GM19372 (cell line): ENCODE results near the gene SCMH1.
"Not testable (repeated sequence)": the region's sequence is repeated elsewhere in the genome, so short reads cannot be mapped to it uniquely, and the experiment has no call there.

Experiments
- ATAC-seq: cut with Tn5 transposase; IDR thresholded peaks from one replicate; pipeline ENCODE4 v1.9.1; 2021; ENCODE audit warnings: mild to moderate bottlenecking, low read depth, moderate library complexity; ENCODE audit not compliant: unreplicated experiment

Gene SCMH1

DNA sequence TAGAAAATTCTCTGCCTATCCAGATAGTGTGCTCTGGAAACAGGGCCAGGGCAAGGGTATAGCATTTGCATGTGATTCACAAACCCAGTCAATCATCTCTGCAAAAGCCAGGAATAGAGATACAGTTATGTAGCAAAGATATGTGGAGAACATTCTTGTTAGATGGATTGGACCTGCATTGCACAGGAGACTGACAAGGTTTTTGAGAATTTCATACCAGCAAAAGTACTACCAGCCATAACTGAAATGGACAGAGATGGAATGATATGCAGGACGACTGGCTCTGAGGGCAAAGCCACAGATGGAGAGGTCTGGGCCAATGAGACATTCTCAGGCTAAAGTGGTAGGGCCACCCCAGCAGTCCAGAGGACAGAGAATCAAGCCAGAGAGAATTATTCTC, 24.7 kb downstream of the SCMH1 start:
- no peak for ATAC-seq

DNA sequence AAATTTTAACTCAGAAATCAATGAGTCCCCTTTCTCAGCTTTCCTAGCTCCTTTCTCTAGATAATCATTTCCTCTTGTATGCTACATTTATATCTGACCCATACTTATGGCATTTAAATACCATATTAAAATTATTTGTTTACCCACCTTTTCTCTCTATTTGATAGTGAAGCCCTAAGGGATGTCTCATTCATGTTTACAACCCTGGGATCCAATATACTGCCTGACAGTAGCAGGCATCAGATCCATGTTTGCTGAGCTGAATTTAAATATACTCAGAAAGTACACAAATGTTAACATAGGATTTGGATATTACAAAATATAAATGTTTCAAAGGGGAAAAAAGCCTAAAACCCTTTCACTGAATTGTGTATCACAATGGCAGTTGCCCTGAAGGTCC, 26.5 kb downstream of the SCMH1 start:
- ATAC-seq, result no peak

DNA sequence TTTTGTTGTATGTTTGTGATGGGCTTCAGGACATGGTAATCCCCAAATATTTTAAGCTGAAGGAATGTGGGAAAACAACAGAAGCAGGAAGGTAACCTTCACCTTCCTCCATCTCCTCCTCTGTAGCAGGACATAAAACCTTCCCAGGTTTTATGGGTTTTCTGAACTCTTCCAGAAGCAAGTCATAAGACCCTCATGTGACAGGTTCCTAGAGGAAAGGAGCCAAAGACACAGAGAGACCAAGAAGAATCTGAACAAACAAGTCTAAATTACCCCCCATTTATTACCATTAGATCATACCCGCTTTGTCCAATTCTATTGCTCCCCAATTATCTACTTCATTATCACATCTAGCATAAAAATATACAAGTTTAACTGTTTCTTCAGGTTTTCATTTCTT, 28.8 kb downstream of the SCMH1 start:
- ATAC-seq, result no peak

DNA sequence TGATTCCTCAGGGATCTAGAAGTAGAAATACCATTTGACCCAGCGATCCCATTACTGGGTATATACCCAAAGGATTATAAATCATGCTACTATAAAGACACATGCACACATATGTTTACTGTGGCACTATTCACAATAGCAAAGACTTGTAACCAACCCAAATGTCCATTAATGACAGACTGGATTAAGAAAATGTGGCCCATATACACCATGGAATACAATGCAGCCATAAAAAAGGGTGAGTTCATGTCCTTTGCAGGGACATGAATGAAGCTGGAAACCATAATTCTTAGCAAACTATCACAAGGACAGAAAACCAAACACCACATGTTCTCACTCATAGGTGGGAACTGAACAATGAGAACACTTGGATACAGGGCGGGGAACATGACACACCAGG, 30.5 kb downstream of the SCMH1 start:
- ATAC-seq, result not testable (repeated sequence)

DNA sequence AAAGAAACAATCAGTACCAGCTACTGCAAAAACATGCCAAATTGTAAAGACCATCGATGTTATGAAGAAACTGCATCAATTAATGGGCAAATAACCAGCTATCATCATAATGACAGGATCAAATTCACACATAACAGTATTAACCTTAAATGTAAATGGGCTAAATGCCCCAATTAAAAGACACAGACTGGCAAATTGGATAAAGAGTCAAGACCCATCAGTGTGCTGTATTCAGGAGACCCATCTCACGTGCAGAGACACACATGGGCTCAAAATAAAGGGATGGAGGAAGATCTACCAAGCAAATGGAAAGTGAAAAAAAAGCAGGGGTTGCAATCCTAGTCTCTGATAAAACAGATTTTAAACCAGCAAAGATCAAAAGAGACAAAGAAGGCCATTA, 35.1 kb downstream of the SCMH1 start:
- not testable (repeated sequence) for ATAC-seq

DNA sequence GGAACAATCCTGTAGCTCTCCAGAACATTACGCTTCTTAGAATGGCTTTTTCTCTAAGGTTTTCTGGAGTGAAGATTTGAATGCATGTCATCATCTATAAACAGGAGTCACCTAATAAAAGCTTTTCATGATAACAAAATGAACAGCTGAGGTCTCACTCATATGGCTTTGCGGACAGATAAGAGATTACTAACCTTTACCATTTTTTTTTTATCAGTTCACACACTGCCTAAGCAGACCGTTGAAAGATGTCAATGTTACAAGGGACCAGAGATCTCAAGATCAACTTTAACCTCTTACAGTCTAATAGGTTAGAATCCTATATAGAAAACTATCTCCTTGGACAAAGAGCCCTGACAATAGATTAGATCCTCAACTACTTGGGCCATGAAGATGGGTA, 41.4 kb downstream of the SCMH1 start:
- ATAC-seq, result no peak

DNA sequence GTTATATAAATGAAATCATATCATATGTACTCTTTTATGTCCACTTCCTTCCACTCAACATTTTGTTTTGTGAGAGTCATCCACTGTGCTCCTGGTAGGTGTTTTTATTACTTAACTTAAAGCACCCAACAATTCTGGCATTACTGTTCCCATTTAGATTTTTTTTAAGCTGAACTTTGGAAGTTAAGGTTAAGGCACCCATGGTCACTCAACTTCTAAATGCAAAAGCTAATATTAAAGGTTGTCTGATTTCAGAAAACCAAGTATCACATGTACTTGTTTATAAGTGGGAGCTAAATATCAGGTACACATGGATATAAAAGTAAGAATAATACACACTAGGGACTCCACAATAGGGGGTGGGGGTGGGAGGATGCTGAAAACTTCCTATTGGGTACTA, 42.7 kb downstream of the SCMH1 start:
- ATAC-seq, result no peak

DNA sequence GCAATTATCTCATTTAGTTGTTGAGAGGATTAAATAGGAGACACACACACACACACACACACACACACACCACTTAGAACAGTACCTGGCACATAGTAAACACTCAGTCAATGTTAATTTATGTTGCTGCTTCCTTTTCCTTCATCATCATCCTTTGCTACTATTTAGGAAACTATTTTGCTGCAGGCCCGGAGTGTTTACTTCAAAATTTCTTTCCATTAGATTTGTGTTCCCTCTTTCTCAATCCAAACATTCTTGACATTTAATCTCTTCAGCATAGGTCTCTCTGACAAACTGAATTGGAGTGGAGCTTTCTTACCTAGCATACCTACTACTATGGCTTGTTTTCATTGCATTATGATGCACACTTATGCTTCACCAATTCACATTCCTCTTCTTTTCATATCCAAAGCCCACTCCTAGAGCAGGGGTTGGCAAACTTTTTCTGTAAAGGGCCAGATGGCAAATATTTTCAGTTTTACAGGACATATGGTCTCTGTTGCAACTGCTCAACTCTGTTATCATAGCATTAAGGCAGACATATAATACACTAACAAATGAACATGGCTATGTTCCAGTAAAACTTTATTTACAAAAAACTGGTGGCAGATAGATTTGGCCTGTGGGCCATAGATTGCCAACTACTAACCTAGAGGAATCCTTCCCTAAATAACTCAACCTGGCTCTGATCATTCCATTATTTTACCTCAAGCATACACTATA, 49.5 kb downstream of the SCMH1 start:
- no peak for ATAC-seq

DNA sequence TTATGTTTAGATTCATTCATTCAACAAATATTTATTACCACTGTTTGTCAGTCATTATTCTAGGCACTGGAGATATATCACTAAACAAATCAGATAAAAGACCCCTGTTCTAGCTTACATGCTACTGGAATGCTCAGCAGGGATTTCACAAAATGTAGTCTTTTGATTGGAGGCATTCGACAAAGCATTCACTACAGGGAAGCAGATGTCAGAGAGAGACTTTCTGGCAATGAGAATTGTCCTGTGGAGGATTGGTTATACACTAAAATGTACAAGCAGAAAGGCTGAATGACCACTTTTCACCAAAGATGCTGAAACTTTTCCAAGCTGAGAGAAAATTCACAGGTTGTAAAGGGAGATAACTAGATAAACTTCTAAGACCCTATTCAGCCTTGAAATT, 57.7 kb downstream of the SCMH1 start:
- no peak for ATAC-seq

DNA sequence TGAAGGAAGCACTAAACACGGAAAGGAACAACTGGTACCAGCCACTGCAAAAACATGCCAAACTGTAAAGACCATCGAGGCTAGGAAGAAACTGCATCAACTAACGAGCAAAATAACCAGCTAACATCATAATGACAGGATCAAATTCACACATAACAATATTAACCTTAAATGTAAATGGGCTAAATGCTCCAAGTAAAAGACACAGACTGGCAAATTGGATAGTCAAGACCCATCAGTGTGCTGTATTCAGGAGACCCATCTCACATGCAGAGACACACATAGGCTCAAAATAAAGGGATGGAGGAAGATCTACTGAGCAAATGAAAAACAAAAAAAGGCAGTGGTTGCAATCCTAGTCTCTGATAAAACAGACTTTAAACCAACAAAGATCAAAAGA, 63.9 kb downstream of the SCMH1 start:
- not testable (repeated sequence) for ATAC-seq

DNA sequence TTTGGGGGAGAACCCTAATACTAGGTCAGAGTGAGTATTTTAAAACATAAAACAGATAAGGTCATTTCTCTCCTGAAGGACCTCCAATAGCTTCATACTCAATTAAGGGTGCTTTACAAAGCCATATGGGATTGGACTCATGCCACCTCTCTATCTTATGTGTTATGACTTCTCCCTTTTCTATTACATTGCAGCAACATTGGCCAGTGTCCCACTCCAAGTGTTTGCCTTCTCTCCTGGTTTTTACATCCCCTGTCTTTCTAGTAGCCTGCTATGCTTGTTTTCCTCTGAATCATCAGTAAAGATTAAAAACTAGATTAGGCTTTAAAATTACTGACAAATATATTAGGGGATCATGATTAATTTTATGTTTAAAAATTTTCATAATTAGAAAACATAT, 66.6 kb downstream of the SCMH1 start:
- no peak for ATAC-seq

DNA sequence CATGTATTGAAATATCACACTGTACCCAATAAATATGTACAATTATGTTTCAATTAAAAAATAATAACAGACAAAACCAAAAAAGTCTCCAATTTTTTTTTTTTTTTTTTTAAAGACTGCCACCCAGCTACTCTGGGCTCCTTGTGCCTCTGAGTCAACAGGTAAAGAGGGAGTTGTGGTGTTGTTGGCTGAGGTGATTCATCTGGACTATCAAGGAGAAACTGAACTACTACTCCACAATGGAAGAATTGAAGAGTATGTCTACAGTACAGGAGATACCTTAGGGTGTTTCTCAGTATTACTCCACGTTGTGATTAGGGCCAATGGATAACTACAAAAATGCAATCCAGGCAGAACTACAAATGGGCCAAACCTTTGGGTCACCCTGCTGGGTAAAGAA, 67.9 kb downstream of the SCMH1 start:
- no peak for ATAC-seq

DNA sequence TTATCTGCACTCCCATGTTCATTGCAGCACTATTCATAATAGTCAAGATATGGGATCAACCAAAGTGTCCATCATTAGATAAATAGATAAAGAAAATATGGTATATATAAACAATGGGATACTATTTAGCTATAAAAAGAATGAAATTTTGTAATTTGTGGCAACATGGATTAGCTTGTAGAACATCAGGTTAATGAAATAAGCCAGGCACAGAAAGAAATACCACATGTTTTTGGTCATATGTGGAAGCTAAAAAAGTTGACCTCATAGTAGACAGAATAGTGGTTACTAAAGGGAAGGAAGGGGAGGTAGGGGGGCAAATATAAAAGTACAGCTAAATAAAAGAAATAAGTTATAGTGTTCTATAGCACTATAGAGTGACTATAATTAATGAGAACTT, 68.5 kb downstream of the SCMH1 start:
- ATAC-seq, result no peak

DNA sequence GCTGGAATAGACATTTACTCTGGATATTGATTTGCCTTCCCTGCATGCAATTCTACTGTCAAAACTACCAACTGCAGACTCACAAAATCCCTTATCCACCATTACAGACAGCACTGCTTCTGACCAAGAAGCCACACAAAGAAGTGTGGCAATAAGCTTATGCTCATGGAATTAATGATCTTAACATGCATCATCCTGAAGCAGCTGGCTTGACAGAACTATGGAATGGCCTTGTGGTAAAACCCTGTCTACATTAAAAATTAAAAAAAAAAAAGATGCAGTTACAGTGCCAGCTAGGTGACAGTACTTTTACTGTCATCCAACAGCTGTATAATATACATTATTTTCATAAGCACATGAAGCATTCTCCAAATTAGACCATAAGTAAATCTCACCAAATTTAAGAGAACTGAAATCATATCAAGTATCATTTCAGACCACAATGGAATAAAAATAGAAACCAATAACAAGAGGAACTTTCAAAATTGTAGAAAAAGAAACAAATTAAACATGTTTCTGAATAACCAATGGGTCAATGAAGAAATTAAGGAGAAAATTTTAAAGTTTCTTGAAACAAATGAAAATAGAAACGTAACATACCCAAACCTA, 70.7 kb downstream of the SCMH1 start:
- no peak for ATAC-seq

DNA sequence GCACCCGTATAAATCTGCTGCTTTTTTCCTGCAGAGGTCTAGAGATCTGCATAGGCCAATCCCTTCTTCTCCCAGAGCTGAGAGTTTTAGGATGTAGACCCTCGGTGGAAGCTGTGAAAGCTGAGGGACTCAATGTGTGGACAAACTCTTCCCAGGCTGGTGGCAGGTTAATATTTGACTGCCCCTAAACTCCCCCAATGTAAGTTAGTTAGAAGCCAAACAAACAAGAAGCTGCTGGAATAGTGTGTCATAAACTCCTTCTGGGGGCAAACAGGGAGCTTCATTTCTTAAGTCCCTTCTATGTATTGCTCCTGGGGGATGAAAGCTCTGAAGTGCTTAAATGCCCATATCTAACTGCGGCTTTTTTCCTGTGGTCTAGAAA, 72.3 kb downstream of the SCMH1 start:
- no peak for ATAC-seq

DNA sequence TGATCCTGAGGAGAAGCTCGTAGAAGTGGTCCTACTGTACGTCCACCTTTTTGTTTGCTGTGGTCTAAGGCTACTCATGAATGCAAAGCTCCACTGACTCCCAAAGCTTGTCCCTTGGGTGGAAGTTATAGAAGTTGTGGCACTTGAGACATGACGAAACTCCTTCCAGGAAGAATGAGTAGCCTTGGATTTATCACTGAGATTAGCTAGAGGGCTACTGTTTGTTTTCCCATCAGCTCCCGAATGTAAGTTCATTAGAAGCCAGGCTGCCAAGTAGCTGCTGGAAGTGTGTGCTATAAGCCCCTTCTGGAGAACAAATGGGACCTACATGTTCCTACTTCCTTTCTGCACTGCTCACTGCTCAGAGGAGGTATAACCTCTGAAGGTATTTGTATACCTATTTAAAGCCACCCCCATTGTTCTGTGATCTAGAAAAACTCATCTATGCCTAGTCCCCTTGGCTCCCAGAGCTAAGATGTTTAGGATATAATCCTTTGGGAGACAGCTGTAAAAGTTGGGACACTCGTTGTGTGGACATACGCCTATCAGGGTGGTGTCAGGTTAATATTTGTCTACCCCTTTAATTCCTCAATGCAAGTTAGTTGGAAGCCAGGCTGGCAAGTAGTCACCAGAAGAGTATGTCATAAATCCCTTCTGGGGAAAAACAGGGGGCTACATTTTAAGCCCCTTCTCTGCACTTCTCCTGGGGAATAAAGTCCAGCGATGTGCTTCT, 72.9 kb downstream of the SCMH1 start:
- ATAC-seq, result no peak

DNA sequence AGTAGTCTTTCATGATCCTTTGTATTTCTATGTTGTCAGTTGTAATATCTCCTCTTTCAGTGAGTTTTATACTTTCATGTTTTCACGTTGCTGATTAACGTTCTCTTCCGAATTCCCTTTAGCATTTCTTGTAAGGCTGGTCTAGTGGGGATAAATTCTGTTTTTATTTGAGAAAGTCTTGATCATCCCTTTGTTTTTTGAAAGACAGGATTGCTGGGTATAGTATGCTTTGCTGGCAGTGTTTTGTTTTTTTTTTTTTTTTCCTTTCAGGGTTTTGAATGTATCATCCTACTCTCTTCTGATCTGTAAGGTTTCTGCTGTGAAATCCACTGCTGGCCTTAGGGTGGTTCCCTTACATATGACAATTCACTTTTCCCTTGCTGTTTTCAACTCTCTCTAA, 74.4 kb downstream of the SCMH1 start:
- ATAC-seq, result no peak

DNA sequence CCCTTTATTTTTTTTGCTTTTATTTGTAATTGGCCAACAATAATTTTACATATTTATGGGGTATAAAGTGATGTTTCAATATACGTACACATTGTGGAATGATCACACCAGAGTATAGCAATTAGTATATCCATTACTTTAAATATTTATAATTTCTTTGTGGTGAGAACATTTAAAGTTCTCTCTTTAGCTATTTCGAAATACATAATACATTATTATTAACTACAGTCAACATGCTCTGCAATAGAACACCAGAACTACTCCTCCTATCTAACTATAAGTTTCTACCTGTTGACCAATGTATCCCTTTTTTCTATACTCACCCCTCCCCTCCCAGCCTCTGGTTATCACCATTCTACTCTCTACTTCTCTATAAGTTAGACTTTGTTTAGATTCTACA, 77.4 kb downstream of the SCMH1 start:
- no peak for ATAC-seq

DNA sequence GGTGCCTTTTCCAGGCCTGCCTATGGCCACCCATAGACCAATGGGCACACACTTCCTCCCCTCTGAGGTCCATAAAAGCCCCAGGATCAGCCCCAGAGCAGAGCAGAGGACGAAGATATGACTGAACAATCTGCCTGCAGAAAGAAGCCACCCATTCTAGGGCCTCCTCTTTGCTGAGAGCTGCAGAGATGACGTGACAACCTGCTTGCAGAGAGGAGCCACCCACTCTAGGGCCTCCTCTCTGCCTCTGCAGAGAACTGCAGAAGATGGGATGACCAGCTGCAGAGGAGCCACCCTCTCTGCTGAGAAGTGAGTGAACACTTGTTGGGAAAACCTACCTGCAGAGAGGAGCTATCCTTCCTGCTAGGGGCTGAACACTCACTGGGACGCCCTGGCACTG, 79.7 kb downstream of the SCMH1 start:
- ATAC-seq, result no peak

DNA sequence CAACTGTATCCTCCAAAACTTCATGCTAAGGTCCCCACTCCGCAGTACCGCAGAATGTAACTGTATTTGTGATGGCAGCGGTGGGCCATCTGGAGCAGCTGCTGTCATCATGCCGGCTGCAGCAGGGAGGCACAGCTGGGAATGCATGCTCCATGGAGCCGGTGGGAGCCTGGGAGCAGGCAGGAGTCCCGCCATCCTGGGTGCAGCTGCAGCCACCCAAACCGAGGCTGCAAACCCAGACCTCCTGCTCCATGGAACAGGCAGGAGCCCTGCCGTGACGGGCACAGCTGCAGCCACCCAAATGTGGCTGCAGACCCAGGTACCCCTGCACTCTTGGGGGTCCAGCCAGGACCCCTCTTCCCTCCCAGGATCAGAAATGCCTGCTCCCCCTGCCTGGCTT, 80.3 kb downstream of the SCMH1 start:
- ATAC-seq, result no peak

DNA sequence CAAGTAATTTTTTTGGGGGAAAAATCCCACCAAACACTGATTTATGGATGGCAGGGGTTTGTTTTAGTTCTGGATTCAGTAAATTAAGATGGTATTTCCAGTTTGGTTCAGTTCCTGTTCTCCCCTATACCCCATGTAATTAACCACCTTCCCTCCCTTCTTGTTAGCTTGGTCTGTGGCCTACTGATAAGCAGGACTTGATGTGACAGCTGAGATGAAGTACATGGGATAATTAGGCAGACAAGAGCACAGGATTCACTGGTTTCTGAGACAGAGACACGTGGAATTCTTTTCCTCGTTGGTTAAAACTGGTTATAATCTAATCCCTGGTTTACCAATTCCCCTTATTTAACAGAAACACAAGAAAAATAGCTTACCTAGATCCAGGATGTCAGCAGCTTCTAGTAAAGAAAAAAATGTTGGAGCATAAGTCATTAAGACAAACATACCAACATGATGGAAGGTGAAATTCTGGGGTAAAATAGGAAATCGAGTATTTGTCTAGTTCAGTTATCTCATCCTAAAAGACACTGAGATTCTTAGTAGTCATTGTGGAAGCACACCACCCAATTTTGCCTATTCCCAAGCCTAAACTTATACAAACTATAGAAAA, 81.5 kb downstream of the SCMH1 start:
- no peak for ATAC-seq

DNA sequence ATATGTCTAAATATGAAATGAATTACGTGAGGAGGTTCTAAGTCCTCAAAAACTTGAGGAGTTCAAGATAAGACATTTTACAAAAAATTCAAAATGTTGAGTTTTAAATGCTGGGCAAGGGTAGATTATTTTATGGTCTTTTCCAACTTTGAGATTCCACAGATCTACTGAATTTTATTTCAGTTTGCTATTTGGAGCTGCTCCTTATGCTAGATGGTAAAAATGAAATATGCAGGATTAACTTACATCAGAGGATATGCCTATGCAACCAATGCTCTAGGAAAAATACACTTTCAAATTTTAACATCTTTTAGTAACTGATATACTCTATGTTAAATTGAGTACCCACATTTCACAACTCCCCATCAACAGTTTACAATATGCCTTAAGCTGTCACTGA, 83.1 kb downstream of the SCMH1 start:
- ATAC-seq, result no peak
